Cerebellar cortex (tissue), 1 donor: ENCODE measurements around the gene STK40.

Experiments used
- DNase-seq: peaks from one replicate; pipeline ENCODE4 v3.0.0-alpha.2; 2015; ENCODE audit warnings: low spot score

STK40 gene

DNA sequence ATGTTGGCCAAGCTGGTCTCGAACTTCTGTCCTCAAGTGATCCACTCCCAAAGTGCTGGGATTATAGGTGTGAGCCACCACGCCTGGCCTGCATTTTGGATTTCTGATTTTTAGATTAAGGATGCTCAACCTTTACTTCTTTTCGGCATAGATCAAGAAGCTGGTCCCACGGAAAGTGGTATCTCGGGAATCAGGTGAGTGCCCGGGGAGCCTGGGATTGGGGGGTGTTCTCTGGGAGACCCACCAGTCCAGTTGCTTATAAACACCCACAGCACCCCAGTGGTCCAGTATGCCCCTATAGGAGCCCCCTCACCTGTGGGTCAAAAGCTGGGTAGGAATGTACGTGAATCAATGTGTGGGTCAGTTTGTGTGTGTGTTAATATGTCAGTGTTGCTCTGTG, 76.3 kb downstream of the STK40 start:
- no peak for DNase-seq

GRCh38 chr1:36307601-36308330, 78.0 kb downstream of the STK40 start:
- no peak for DNase-seq

GRCh38 chr1:36306902-36307456, 78.7 kb downstream of the STK40 start:
- peak; percentile 96 for DNase-seq

GRCh38 chr1:36306210-36306901, 79.4 kb downstream of the STK40 start, which contains the start of gene SH3D21:
Gene SH3D21 (plus strand): TSS chr1:36306368. CDS start chr1:36306421, 53 bp downstream.
- DNase-seq = peak; percentile 56

GRCh38 chr1:36305915-36306209, 79.9 kb downstream of the STK40 start:
- no peak for DNase-seq

GRCh38 chr1:36304970-36305914, 80.5 kb downstream of the STK40 start:
- DNase-seq = no peak

GRCh38 chr1:36304521-36304920, 81.2 kb downstream of the STK40 start:
- no peak for DNase-seq

GRCh38 chr1:36303650-36304360, 81.9 kb downstream of the STK40 start:
- no peak for DNase-seq

DNA sequence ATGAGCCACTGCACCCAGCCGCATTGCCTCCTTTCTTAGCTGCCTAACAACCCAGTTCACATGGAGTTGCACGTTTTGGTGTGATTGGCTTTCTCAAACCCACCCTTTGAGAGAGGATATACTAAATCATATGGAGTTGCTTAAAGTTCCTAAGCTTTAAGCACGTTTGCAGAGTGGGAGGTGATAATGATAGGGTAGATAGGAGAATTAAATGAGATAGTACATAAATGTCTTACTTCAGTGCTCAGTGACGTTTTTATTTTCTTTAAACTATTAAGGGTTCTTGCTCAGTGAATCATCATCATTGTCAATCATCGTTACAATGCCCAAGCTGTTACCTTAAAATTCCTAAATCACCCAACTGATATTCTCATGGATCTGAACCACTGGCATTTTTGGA, 82.5 kb downstream of the STK40 start:
- DNase-seq = no peak

DNA sequence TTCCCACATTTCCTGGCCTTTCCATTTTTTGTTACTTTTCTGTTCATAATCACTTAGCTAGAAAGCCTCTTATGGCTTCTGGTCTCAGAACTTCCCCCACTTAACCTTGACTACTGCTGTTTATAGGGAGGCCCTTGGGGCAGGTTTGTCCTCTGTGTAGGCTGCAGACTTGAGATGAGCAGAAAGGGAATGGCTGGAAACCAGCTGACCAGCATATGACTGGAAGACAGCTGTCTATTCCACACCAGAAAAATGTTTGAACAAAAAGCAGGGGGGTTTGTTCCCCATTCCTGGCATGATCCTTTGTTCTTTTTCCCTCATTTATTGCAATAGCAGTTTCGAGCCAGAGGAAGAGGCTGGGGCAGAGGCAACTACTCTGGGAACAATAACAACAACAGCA, 84.5 kb downstream of the STK40 start:
- DNase-seq = no peak

GRCh38 chr1:36300526-36300925, 85.2 kb downstream of the STK40 start:
- DNase-seq = no peak

DNA sequence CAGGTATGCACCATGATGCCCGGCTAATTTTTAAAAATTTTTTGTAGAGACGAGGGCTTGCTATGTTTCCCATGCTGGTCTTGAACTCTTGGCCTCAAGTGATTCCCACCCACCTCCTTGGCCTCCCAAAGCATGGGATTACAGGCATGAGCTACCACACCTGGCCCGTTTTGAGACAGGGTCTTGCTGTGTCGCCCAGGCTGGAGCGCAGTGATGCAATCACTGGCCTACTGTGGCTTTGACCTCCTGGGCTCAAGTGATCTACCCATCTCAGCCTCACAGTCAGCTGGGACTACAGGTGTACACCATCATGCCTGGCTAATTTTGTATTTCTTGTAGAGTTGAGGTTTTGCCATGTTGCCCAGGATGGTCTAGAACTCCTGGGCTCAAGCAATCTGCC, 87.1 kb downstream of the STK40 start:
- DNase-seq = no peak

DNA sequence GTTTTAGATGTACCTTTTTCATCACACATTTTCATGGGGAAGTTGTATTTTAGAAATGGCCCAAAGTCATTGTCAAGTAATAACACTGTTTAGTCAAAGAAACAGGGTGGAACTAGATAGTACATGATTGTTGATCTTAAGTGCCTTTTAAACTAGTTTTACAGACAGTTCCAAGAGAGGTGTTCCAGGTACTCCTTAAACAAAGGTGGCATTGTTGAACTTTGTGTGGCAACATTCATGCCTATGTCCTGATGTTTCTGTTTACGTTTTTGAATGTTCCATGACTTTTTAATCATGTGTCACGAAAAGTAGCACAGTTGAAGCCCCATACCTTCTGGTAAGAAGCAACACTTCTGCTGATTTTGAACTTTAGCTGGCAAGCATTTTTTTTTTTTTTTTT, 88.7 kb downstream of the STK40 start:
- no peak for DNase-seq

DNA sequence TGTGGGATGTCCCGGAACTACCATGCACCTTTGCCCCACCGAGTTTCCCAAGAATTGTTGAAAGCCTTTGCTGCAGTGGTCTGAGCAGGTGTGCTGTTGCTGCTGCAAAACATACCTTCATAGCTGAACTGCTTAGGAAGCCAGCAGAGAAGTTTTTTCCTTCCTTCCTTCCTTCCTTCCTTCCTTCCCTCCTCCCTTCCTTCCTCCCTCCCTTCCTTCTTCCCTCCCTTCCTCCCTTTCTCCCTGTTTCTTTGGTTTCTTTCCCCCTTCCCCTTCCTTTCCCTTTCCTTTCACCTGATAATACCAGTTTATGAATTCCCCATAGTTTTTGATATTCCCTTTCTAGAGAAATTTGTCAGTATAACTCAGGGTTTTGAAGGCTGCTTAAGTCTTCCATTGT, 90.3 kb downstream of the STK40 start:
- DNase-seq = no peak
